Subcutaneous adipose tissue (tissue), 4 donors: Measurements from ENCODE around the gene VPS13A. TPM values are rescaled to one million over a fixed set of nuclear protein-coding genes. Genes with fewer than 3 reads are reported as not detected.

Source experiments
- CTCF ChIP-seq: fragments of 450-650 bp; IDR thresholded peaks from one replicate; pipeline ENCODE4 v1.5.1; 2016; ENCODE audit warnings: low read depth, mild to moderate bottlenecking, control low read depth, antibody characterized with exemption, moderate library complexity
- total RNA-seq, 4 donors: library from RNA; depleted of rRNA; stranded (reverse); fragments of >200 nt; gene quantifications; one replicate each; pipeline ENCODE4 v1.1.0, GENCODE V29; 2016

The VPS13A gene
- total RNA-seq, 4 donors from 2014 or later: 24.1 to 47.6 (median 36.8) TPM

GRCh38 chr9:77399964-77400363, 222.6 kb downstream of the VPS13A start:
- no peak for TF ChIP-seq CTCF

- no peak for TF ChIP-seq CTCF
Measured at GRCh38 chr9:77402286-77402685, 225.0 kb downstream of the VPS13A start.

GRCh38 chr9:77403239-77403638, 225.9 kb downstream of the VPS13A start:
- no peak for TF ChIP-seq CTCF

GRCh38 chr9:77417566-77417965, 240.2 kb downstream of the VPS13A start:
- TF ChIP-seq CTCF: no peak

GRCh38 chr9:77418226-77418625, 240.9 kb downstream of the VPS13A start:
- TF ChIP-seq CTCF: no peak

- TF ChIP-seq CTCF: no peak
Measured at GRCh38 chr9:77420641-77421040, 243.3 kb downstream of the VPS13A start.

- no peak for TF ChIP-seq CTCF
Measured at GRCh38 chr9:77421506-77422265, 244.4 kb downstream of the VPS13A start.
